H1 (cell line): ENCODE results near the gene HOXD12. TPM values are rescaled to one million over a fixed set of nuclear protein-coding genes. Genes with fewer than 3 reads are reported as not detected.

Experiments used
- CTCF ChIA-PET: fragments of 300-600 bp; sonication (Branson Sonifier 250); formaldehyde crosslinking; loops from one replicate; lab custom pipeline; 2021; ENCODE audit not compliant: partially characterized antibody; lab: Charles Lee
- POLR2A ChIA-PET: fragments of 300-600 bp; sonication (Branson Sonifier 250); formaldehyde crosslinking; loops from one replicate; lab custom pipeline; 2021; ENCODE audit warnings: inconsistent platforms; ENCODE audit not compliant: partially characterized antibody; lab: Charles Lee
- DNase-seq, 2 experiments: peaks; one replicate each; pipeline versions ENCODE4 v3.0.0 to v3.0.0-alpha.2; 2010 to 2022; ENCODE audit warnings: low spot score in 2 of 2, low read depth in 1 of 2, mixed read lengths in 1 of 2
- FAIRE-seq: peaks from 2 replicates; lab custom pipeline; 2011; peaks lifted over from hg19 to GRCh38; lab: Jason Lieb, UNC
- H2AFZ ChIP-seq: 2 replicates; pipeline ENCODE4 v1.8.1; 2012; ENCODE audit warnings: low read length, inconsistent platforms
- H2AK5ac ChIP-seq: 2 replicates; pipeline ENCODE4 v1.6.1; 2013; ENCODE audit warnings: low read depth, low read length
- H2BK120ac ChIP-seq: replicated peaks from 2 replicates; pipeline ENCODE3; 2013; ENCODE audit warnings: low read depth, low read length, inconsistent platforms
- H2BK12ac ChIP-seq: 2 replicates; pipeline ENCODE4 v1.6.1; 2013; ENCODE audit warnings: low read depth, low read length
- H2BK15ac ChIP-seq: 2 replicates; pipeline ENCODE4 v1.6.1; 2013; ENCODE audit warnings: low read length
- H2BK20ac ChIP-seq: 2 replicates; pipeline ENCODE4 v1.6.1; 2013; ENCODE audit warnings: low read length
- H2BK5ac ChIP-seq: 2 replicates; pipeline ENCODE4 v1.6.1; 2013; ENCODE audit warnings: low read depth, low read length
- H3K14ac ChIP-seq: 2 replicates; pipeline ENCODE4 v1.6.1; 2013; ENCODE audit warnings: inconsistent platforms; ENCODE audit not compliant: insufficient read length
- H3K18ac ChIP-seq: 2 replicates; pipeline ENCODE4 v1.6.1; 2013; ENCODE audit warnings: low read length; ENCODE audit errors: extremely low read depth
- H3K23ac ChIP-seq: 2 replicates; pipeline ENCODE4 v1.6.1; 2013; ENCODE audit warnings: inconsistent platforms; ENCODE audit not compliant: insufficient read length
- H3K23me2 ChIP-seq: 2 replicates; pipeline ENCODE4 v1.6.1; 2013; ENCODE audit warnings: low read depth, low read length
- H3K27ac ChIP-seq: 2 replicates; pipeline ENCODE4 v1.6.1; 2011; ENCODE audit warnings: low read depth, low read length, inconsistent platforms
- H3K27me3 ChIP-seq, 4 experiments: replicated peaks in 1 of 4; 1 replicate in 1 of 4; 2 replicates in 3 of 4; pipeline versions ENCODE4 v1.6.1 to v1.8.1; 2011 to 2013; ENCODE audit warnings: low read length in 3 of 4, mild to moderate bottlenecking in 3 of 4, inconsistent platforms in 2 of 4, mixed read lengths in 2 of 4, moderate library complexity in 1 of 4; ENCODE audit not compliant: control insufficient read depth in 3 of 4, insufficient read depth in 3 of 4; ENCODE audit errors: extremely low read depth in 1 of 4
- H3K36me3 ChIP-seq, 4 experiments: 2 replicates each; pipeline versions ENCODE4 v1.6.1 to v1.8.1; 2011 to 2013; ENCODE audit warnings: mild to moderate bottlenecking in 4 of 4, low read length in 3 of 4, moderate library complexity in 2 of 4, control low read depth in 1 of 4, inconsistent platforms in 1 of 4; ENCODE audit not compliant: insufficient read depth in 4 of 4, control insufficient read depth in 2 of 4
- H3K4ac ChIP-seq: replicated peaks from 2 replicates; pipeline ENCODE3; 2013; ENCODE audit warnings: low read length, low read depth, mixed read lengths, inconsistent platforms; ENCODE audit not compliant: insufficient read length
- H3K4me1 ChIP-seq, 4 experiments: replicated peaks in 1 of 4; 1 replicate in 1 of 4; 2 replicates in 3 of 4; pipeline versions ENCODE4 v1.6.1 to v1.8.1; 2011 to 2013; ENCODE audit warnings: low read length in 3 of 4, inconsistent platforms in 2 of 4, mixed read lengths in 1 of 4; ENCODE audit not compliant: insufficient read depth in 4 of 4, control insufficient read depth in 3 of 4
- H3K4me2 ChIP-seq, 2 experiments: 2 replicates each; pipeline versions ENCODE4 v1.6.1 to v1.8.1; 2011 to 2013; ENCODE audit warnings: low read depth in 2 of 2, low read length in 2 of 2, control low read depth in 1 of 2, inconsistent platforms in 1 of 2, mild to moderate bottlenecking in 1 of 2; ENCODE audit not compliant: insufficient read depth in 1 of 2
- H3K4me3 ChIP-seq, 4 experiments: fragments of 200-600, 300-600 bp in 1 of 4; sonication (generic), shearing (Covaris generic), sonication (Bioruptor Twin) in 1 of 4; 2 replicates each; pipeline versions ENCODE4 v1.5.1 to v1.8.1; 2011 to 2016; ENCODE audit warnings: low read length in 4 of 4, low read depth in 3 of 4, control low read depth in 2 of 4, inconsistent platforms in 2 of 4, mild to moderate bottlenecking in 2 of 4, mixed read lengths in 1 of 4, moderate library complexity in 1 of 4; ENCODE audit not compliant: insufficient read depth in 2 of 4; ENCODE audit errors: extremely low read depth in 1 of 4
- H3K56ac ChIP-seq: replicated peaks from 2 replicates; pipeline ENCODE3; 2013; ENCODE audit warnings: low read depth, mild to moderate bottlenecking, mixed read lengths, low read length, inconsistent platforms; ENCODE audit not compliant: insufficient read length
- H3K79me1 ChIP-seq: 2 replicates; pipeline ENCODE4 v1.6.1; 2013; ENCODE audit warnings: low read depth, low read length, control low read depth
- H3K79me2 ChIP-seq, 2 experiments: 2 replicates each; pipeline versions ENCODE4 v1.6.1 to v1.8.1; 2012 to 2013; ENCODE audit warnings: low read length in 2 of 2, mild to moderate bottlenecking in 2 of 2, inconsistent platforms in 1 of 2; ENCODE audit not compliant: insufficient read depth in 2 of 2, control insufficient read depth in 1 of 2
- H3K9ac ChIP-seq, 4 experiments: replicated peaks in 1 of 4; 1 replicate in 1 of 4; 2 replicates in 3 of 4; pipeline versions ENCODE4 v1.6.1 to v1.8.1; 2011 to 2013; ENCODE audit warnings: low read depth in 3 of 4, low read length in 3 of 4, control low read depth in 2 of 4, mild to moderate bottlenecking in 2 of 4, moderate library complexity in 2 of 4, inconsistent platforms in 1 of 4; ENCODE audit errors: extremely low read depth in 1 of 4
- H3K9me3 ChIP-seq, 2 experiments: 2 replicates each; pipeline versions ENCODE4 v1.6.1 to v1.8.1; 2012 to 2013; ENCODE audit warnings: mild to moderate bottlenecking in 2 of 2, moderate library complexity in 2 of 2, control low read depth in 1 of 2, inconsistent platforms in 1 of 2, low read depth in 1 of 2, low read length in 1 of 2, mixed read lengths in 1 of 2; ENCODE audit not compliant: insufficient read depth in 2 of 2
- H4K20me1 ChIP-seq, 2 experiments: replicated peaks in 1 of 2; 2 replicates each; pipeline versions ENCODE3 to v1.8.1; 2011 to 2013; ENCODE audit warnings: inconsistent platforms in 2 of 2, low read length in 2 of 2, mild to moderate bottlenecking in 1 of 2; ENCODE audit not compliant: insufficient read depth in 2 of 2, control insufficient read depth in 1 of 2
- H4K5ac ChIP-seq: 2 replicates; pipeline ENCODE4 v1.6.1; 2013; ENCODE audit warnings: low read length, low read depth, mixed read lengths, inconsistent platforms; ENCODE audit not compliant: insufficient read length
- H4K8ac ChIP-seq: 2 replicates; pipeline ENCODE4 v1.8.0; 2013; ENCODE audit warnings: mild to moderate bottlenecking, moderate library complexity, low read length, inconsistent platforms; ENCODE audit not compliant: insufficient read depth; ENCODE audit errors: extremely low read depth
- H4K91ac ChIP-seq: replicated peaks from 2 replicates; pipeline ENCODE3; 2013; ENCODE audit warnings: low read length, mixed read lengths, inconsistent platforms; ENCODE audit not compliant: insufficient read length
- ATF2 ChIP-seq: IDR thresholded peaks from 2 replicates; pipeline ENCODE4 v1.6.1; 2012; ENCODE audit warnings: low read length, inconsistent platforms
- BRCA1 ChIP-seq: IDR thresholded peaks from 2 replicates; pipeline ENCODE4 v1.6.1; 2012; ENCODE audit warnings: low read depth, low read length, improper control_type of control experiment
- RNF2 ChIP-seq: fragments of 200-900, 300-1000 bp; sonication (generic); IDR thresholded peaks from 2 replicates; pipeline ENCODE4 v1.7.1; 2016; ENCODE audit warnings: borderline replicate concordance, low read depth, mild to moderate bottlenecking, antibody characterized with exemption, low read length; ENCODE audit not compliant: poor library complexity, severe bottlenecking; ENCODE audit errors: missing control alignments
- SAP30 ChIP-seq: fragments of 300-600 bp; sonication (generic); IDR thresholded peaks from 2 replicates; pipeline ENCODE4 v1.7.1; 2012; ENCODE audit warnings: low read length, moderate library complexity, mild to moderate bottlenecking, inconsistent platforms; ENCODE audit not compliant: insufficient read depth, insufficient replicate concordance
- SP1 ChIP-seq: IDR thresholded peaks from 2 replicates; pipeline ENCODE4 v1.6.1; 2011; ENCODE audit warnings: low read depth, low read length
- WGBS, 2 experiments: shearing (Covaris generic) in 1 of 2; methylation state at CpG; one replicate each; pipeline versions ENCODE4 v1.1.6 to v1.1.7; 2013 to 2015; ENCODE audit warnings: low lambda C conversion rate in 2 of 2, mixed read lengths in 2 of 2, inconsistent platforms in 1 of 2, low coverage in 1 of 2, missing lambda C conversion rate in 1 of 2; ENCODE audit not compliant: insufficient replicate concordance in 2 of 2, insufficient coverage in 1 of 2, insufficient read length in 1 of 2; ENCODE audit errors: extremely low coverage in 1 of 2, missing lambda C conversion rate in 1 of 2; 5-methylcytosine and 5-hydroxymethylcytosine counted together
- polyA plus RNA-seq, 7 experiments: library from polyadenylated mRNA; depleted of rRNA in 3 of 7; stranded (reverse) in 5 of 7; unstranded in 2 of 7; fragments of >200 nt in 5 of 7; fragments of 200-250 nt in 2 of 7; gene quantifications; 1 replicate in 5 of 7; 2 replicates in 1 of 7; 4 replicates in 1 of 7; pipeline versions ENCODE4 v1.2.1 to v1.2.3, GENCODE V29; 2011 to 2013; ENCODE audit warnings: missing spikeins in 2 of 7, mixed read lengths in 2 of 7
- total RNA-seq: library from RNA; stranded (reverse); fragmentation: NEBNext Ultra II Directional; extraction: Animal tissue kit (Norgen Biotek cat#: 25700); gene quantifications from 2 replicates; pipeline ENCODE4 v1.2.1, GENCODE V29; 2021

Gene HOXD12
- total and polyA plus RNA-seq, 2 of the 8 experiments (the other 6 are each of a cell fraction or from before 2014, with no cell fraction given): not detected

- no peak overlapping the region for H2BK120ac ChIP-seq
- H3K56ac ChIP-seq: no peak overlapping the region
- no peak overlapping the region for H4K91ac ChIP-seq
- no peak overlapping the region for H3K23ac ChIP-seq
- 47% methylated on average over 4 of the region's 4 CpGs; no CpG with 5 or more reads in 1 of the 2 experiments for WGBS, 2 experiments
- H3K18ac ChIP-seq: no peak overlapping the region
- no peak overlapping the region for H4K8ac ChIP-seq
- DNase-seq: peak in 1 of 2 experiments; percentile 27
- H2BK15ac ChIP-seq: no peak overlapping the region
- peaks cover 0 to 8% (median 0%) of the 10 kb centered on the region in 4 experiments; a peak in 1 of 8 replicates for H3K36me3 ChIP-seq
- no peak overlapping the region for H3K4me3 ChIP-seq
- H3K4me1 ChIP-seq: peaks cover 0 to 14% (median 7%) of the 10 kb centered on the region in 4 experiments; a peak in 5 of 7 replicates
- no peaks in the 10 kb centered on the region for H3K9me3 ChIP-seq
- H4K20me1 ChIP-seq: peaks cover 22 to 38% of the 10 kb centered on the region in 2 experiments
- no peak overlapping the region for H2AFZ ChIP-seq
- H3K79me1 ChIP-seq: no peaks in the 10 kb centered on the region
- no peak for FAIRE-seq
- no peak overlapping the region for H3K4ac ChIP-seq
- H2BK20ac ChIP-seq: no peak overlapping the region
- H4K5ac ChIP-seq: no peak overlapping the region
- no peak overlapping the region for H2BK5ac ChIP-seq
- no peak overlapping the region for H3K27ac ChIP-seq
- H2AK5ac ChIP-seq: no peak overlapping the region
- no peak overlapping the region for H2BK12ac ChIP-seq
- ChIA-PET CTCF (interaction anchor here (0.6 to 5.4 kb wide), 13 partner anchors 7 to 64 kb away, joined by 3 to 42 read pairs (median 5); partner anchors contain the start of genes EVX2 and HOXD9), POLR2A (no interaction called here)
- 0 out of 2 replicates have a peak, but pooled peaks cover 2% of the 10 kb centered on the region for H3K23me2 ChIP-seq
- H3K9ac ChIP-seq: no peak overlapping the region
- no peak overlapping the region for H3K14ac ChIP-seq
- no peak overlapping the region for H3K4me2 ChIP-seq
- H3K79me2 ChIP-seq: no peaks in the 10 kb centered on the region
- H3K27me3 ChIP-seq: peaks cover 98 to 99% (median 98%) of the 10 kb centered on the region in 4 experiments
- TF ChIP-seq ATF2: no peak
- TF ChIP-seq SP1: no peak
- TF ChIP-seq SAP30: no peak
- TF ChIP-seq BRCA1: no peak
- peak; percentile 35 for TF ChIP-seq RNF2
These were observed 10.4 kb downstream of the HOXD12 start for GRCh38 chr2:176109946-176110345.
